GM18526 (cell line): ENCODE data around the gene BET1L.
A peak's percentile ranks its signal among the peaks of the same experiment; 100 is the strongest.

Source experiments
- POLR2A ChIP-seq: IDR thresholded peaks from 3 replicates; pipeline ENCODE4 v1.6.1; 2011; ENCODE audit not compliant: insufficient read length; ENCODE audit errors: extremely low read depth

Gene BET1L

DNA sequence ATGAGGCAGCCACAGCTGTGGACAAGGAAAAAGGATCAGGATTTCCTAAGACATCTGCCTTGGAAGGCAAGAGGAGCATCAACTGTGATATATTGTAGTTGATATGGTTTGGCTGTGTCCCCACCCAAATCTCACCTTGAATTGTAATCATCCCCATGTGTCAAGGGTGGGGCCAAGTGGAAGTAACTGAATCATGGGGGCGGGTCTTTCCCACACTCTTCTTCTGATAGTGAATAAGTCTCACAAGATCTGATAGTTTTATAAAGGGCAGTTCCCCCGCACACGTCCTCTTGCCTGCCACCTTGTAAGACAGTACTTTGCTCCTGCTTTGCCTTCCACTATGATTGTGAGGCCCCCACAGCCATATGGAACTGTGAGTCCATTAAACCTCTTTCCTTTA lies 10.5 kb upstream of the BET1L start:
- TF ChIP-seq POLR2A: no peak

DNA sequence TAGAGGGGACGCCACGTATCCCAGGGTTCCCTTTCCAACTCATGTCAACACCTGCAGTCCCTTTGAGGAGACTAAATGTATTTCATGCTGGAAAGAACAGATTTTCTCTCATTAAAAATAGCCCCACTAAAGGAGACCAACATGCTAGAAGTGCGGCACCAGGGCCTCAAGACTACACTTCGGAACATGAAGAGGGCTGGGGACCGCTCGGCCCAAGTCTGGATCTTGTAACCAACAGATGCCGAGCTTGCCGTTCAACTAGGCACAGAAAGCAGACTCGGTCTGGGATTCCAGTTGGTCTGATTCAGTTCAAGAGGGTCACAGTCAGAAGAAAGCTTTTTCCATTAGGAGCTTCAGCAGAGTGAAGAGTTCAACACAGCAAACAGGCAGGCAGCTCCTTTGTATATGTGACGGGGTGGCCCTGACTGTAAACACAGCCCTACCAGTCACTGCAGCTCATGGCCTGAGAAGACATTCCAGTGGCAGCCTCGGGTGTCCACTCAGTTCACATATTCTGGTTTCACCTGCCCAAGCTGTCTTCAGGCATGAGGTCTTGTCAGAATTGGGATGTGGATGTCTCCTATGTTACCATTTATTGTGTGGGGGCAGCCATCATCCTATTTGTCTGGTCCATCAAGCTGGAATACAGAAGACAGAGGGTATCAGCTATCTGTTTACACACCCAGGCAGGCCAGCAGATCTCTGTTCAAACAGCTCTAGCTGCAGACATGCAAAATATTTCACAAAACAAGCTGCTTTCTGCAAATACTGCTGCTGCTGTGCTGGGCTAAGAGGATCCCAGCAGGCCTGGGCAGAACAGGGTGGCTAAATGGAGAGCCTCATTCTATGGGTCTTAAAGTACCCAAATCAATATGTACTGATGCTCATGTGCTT lies 9.1 kb upstream of the BET1L start:
- TF ChIP-seq POLR2A: no peak

DNA sequence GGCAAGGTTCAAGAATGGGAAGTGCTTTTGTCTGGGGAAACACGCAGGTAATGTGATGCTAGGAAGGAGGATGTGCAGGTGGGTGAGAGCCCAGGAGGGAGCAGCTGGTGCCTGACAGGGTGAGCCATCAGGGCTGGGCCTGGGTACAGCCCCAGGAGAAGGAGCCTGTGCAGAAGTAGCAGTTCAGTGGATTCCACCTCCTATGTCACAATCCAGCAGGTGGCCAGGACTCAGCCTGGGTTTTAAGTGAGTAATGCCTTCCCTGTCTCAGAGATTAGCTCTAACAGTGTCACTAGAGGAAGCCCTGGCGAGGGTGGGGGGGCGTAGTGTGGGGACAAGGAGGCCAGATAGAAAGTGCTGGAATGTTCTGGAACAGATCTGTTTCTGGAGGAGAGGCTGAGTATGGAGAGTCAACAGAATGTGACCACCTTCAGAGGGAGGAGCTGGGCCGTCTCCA lies 8.4 kb upstream of the BET1L start:
- TF ChIP-seq POLR2A: no peak

DNA sequence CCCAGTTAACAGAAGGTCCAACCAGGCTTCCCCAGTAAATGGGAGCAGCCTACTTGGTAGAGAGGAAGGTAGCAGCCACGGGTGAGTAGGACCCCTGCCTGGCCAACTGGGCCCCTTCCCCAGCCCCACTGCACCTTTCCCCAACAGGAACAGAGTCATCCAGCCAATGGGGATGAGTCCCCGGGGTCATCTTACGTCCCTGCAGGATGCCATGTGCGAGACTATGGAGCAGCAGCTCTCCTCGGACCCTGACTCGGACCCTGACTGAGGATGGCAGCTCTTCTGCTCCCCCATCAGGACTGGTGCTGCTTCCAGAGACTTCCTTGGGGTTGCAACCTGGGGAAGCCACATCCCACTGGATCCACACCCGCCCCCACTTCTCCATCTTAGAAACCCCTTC lies 6.9 kb upstream of the BET1L start:
- no peak for TF ChIP-seq POLR2A

DNA sequence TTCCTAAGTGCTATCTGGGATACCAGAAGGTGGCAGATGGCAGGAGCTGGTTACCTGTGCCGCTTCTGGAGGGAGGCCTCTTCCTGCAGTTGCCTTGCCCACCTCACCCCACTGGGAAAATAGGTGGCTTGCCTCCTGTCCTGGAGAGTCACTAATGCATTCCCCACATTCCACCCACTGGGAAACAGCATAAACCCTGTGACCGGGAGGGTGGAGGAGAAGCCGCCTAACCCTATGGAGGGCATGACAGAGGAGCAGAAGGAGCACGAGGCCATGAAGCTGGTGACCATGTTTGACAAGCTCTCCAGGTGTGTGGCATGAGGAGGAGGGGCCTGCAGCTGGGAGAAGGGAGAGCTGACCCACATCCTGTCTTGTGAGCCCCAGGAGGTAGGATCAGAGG lies 5.9 kb upstream of the BET1L start:
- no peak for TF ChIP-seq POLR2A

DNA sequence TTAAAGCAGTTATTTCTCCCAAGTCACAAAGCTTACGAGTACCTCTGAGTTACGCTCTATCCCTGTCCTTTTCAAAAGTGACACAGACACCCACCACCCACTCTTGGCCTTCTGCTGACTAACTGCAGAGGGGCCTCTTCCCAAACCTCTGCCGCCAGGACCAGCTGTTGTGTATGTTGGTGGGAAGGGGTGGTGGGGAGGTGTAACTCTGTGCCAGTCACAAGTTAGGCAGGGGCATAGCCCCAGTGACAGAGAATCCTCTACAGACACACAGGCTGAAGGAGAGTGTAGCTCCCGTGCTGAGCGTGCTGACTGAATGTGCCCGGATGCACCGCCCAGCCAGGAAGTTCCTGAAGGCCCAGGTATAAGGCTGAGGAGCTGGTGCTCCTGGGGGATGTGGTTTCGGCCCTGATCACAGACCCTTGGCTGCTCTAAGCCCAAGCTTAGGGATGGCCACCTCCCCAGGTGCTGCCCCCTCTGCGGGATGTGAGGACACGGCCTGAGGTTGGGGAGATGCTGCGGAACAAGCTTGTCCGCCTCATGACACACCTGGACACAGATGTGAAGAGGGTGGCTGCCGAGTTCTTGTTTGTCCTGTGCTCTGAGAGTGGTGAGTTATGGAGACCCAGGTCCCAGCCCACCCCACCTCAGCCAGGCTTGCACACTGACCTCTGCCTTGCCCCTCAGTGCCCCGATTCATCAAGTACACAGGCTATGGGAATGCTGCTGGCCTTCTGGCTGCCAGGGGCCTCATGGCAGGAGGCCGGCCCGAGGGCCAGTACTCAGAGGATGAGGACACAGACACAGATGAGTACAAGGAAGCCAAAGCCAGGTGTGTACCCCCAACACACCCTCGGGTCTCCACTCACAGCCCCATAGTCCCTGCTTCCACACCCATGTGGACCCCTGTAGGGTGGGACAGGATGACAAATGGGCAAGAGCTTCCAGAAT lies 5.2 kb upstream of the BET1L start:
- no peak for TF ChIP-seq POLR2A

DNA sequence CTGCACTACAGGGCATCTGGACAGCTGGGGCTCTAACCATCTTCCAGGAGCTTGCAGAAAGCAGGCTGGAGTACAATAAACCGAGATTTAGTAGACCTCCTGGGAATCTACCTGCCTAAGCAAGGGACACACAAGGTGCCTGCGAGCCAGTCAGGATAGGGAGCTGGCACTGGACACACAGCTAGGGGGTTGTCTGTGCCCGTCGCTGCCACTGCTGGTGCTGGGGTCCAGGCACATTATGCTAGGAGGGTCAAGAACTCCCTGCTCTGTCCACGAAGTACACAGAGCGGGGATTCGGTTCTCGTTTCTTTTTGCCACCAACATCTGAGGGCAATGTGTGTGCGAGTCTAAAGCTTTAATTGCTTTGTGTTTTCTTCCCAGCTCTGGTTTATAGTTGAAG lies 4.5 kb upstream of the BET1L start:
- TF ChIP-seq POLR2A: no peak

DNA sequence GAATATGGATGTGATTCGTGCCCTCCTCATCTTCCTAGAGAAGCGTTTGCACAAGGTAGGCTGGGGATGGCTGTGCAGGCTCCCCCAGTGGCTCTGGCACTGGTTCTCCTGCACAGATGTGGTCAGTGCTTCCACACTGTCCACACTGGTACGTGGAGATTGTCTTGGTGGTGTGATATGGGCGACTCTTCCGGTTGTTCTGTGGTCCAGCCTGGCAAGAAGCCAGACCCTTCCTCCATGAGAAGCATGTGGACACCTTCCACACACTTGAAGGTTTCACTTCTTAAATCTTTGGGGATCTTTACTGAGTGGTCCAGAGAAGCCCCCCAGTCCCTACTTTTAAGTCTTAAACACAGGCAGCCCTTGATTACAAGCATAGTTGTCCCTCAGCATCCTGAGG lies 4.1 kb upstream of the BET1L start:
- TF ChIP-seq POLR2A: no peak

DNA sequence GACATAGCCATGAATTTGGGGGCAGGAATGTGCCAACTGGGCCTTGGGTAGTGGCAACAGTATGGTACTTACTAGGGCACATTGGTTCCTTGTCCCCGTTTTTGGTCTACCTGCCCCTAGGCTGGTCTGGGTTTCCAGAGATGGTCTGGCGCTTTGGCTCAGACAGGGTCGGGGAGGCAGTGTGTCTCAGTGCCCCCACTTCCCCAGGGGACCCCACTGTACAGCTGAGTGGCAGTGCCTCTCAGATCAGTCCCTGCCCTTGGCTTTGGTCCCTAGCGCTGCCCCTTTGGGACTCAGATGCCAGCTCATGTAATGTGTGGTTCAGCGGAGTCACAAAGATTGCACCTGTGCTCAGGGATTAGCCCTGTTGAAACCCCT lies 3.6 kb upstream of the BET1L start:
- TF ChIP-seq POLR2A: no peak

DNA sequence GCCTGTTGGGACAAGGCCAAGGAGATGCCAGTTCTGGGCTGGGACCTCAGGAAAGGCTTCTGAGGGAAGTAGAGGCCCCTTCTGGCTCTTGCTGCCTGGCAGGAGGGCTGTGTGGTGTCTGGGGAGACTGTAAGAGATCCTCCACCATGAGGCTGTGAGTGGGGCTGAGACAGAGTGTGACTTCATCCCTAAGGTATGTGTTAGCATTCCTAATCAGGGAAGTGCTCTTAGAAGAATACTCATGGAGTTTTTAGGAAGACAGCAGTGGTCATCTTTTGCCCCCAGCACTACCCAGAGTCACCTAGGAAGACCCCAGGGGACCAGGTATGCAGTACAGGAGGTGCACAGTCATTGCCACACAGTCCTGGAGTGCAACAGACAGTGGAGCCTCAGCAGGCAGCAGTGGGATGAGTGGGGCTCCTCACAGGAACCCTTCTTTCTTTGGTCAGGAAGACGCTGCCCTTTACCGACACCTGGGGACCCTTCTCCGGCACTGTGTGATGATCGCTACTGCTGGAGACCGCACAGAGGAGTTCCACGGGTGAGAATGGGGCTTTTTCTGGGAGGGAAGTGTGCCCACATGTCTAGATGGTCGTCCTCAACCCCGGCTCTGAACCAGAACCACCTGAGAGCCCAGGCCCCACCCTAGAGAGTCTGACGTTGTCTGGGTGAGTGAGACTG lies 3.1 kb upstream of the BET1L start:
- no peak for TF ChIP-seq POLR2A

DNA sequence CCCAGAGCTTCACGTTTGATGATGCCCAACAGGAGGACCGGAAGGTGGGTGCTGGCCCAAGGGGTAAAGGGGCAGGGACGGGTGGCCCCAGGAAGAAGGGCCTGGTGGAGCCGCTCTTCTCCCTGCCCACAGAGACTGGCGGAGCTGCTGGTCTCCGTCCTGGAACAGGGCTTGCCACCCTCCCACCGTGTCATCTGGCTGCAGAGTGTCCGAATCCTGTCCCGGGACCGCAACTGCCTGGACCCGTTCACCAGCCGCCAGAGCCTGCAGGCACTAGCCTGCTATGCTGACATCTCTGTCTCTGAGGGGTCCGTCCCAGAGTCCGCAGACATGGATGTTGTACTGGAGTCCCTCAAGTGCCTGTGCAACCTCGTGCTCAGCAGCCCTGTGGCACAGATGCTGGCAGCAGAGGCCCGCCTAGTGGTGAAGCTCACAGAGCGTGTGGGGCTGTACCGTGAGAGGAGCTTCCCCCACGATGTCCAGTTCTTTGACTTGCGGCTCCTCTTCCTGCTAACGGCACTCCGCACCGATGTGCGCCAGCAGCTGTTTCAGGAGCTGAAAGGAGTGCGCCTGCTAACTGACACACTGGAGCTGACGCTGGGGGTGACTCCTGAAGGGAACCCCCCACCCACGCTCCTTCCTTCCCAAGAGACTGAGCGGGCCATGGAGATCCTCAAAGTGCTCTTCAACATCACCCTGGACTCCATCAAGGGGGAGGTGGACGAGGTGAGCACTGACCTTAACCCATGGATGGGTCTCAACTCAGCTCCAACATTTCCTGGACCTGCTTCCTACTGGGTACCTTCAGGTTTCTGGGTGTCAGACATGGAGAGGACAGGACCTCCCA lies 2.3 kb upstream of the BET1L start:
- no peak for TF ChIP-seq POLR2A

DNA sequence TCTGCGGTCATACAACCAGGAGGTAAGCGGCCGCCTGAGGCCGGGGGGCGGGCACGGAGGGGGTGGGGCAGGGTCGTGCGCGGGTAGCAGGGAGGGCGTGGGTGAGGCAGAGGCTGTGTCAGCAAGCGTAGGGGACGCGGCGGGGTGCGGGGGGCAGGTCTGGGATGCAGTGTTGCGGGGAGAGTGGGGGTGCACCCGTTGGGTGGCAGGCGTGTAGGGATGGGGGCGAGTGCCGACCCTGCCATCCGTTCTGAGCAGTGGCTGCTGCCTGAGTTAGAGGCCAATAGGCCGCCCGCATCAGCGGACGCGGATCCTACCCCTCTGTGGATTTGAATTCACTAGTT lies 1.7 kb upstream of the BET1L start:
- no peak for TF ChIP-seq POLR2A

DNA sequence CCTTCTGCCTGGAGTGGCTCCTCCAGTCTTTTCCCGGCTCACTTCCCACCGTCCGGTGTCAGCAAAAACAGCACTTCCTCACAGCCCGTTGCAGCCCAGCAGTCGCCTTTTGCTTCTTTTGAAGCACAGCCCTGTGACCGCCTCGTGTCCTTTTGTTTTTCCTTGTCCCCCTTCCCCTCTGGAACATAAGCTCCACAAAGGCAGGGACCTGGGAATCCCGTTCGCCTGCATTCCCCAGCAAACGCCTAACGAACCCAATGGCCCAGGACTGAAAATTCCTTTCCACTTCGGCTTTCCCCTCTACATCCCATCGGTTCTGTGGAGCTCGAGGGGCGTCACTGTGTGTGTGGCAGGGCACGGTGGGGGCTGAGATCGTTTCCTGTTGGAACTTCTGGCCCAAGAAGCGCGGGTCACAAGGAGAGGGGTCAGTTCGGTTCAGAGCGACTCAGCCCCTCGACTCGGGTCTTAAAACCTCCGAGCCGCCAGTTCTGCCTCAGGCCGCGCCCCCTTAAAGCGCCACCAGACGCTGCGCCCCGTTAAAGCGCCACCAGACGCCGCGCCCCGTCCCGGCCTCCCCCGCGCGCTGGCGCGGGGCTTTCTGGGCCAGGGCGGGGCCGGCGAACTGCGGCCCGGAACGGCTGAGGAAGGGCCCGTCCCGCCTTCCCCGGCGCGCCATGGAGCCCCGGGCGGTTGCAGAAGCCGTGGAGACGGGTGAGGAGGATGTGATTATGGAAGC lies 1.1 kb upstream of the BET1L start:
- peak; percentile 68 for TF ChIP-seq POLR2A

DNA sequence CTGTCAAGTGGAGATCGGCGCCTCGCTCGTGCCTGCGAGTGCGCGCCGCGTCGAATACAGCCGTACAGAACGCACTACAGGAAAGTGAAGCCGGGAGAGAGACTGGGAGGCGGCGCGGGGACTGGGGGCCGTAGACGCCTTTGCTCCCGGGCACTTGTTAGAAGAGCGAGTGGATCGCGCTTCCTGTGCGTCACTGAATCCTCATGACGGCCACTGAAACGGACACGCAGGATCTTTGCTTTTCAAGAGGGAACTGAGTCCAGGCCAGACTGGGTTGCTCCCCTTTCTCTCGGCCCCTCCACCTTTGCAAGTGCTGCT lies 623 bp upstream of the BET1L start:
- no peak for TF ChIP-seq POLR2A

DNA sequence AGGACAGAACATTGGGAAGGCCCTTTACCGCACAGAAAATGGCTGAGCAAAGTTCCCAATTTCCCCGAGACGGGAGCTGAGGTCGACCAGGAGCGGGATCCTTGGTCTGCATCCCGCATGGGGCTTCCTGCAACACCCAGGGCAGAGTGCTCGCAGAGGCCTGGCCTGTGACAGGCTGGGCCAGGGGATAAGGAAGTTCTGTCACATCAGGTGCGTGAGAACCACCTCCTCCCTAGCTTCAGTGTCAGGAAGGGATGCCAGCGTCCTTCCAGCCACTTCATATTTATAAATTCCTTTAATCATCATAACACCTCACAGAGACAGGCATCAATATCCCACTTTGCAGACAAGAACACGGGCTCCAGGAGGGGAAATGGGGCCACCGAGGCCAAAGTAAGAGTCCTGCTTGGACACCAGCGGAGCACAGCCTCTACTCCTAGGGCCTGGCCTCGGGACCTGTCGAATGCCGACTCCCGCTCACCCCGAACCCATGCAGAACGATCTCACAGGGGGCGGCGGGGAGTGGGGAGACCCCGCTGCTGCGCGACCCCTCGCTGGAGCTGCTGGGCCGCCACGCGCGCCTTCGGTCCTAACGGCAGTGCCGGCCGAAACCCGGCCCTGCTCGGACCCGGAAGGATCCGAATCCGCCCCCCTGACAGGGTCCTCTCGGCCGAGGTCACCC lies 532 bp downstream of the BET1L start:
- TF ChIP-seq POLR2A: no peak
